ENCODE measurements around the gene MANEAL.
A peak's percentile ranks its signal among the peaks of the same experiment; 100 is the strongest.
"Not testable (repeated sequence)": the region's sequence is repeated elsewhere in the genome, so short reads cannot be mapped to it uniquely, and the experiment has no call there.

Gene MANEAL, protein sequence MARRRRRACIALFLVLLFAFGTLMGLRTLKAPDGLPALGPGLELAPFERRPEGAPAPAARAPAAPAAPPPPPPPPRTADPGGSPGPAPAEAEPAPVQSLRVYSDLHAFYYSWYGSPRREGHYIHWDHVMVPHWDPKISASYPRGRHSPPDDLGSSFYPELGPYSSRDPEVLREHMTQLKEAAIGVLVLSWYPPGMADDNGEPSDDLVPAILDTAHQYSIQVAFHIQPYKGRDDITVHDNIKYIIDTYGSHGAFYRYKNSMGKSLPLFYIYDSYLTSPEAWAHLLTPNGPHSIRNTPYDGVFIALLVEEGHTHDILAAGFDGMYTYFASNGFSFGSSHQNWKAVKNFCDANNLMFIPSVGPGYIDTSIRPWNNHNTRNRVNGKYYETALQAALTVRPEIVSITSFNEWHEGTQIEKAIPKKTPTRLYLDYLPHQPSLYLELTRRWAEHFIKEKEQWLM

DNA sequence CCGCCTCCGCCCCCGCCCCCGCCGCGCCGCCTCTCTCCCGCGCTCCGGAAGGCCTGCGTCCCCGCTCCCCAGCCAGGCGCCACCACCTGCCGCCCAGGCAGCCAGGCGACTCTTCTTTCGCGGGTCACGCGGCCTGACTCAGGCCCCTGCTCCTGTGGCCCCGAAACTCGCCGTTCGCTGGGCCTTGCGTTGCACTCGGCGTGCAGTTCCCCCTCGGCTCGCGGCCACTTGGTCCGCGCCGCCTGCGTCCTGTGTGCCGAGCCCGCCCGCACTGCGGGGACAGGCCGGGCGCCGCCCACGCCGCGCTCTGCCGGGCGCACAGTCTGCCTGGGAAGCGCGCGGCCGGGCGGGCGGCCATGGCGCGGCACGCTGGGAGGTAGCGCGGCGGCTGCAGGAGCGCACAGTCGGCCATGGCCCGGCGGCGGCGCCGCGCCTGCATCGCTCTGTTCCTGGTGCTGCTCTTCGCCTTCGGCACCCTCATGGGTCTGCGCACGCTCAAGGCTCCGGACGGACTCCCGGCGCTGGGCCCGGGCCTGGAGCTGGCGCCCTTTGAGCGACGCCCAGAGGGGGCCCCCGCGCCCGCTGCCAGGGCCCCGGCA lies at the start of gene MANEAL:
Gene MANEAL, plus strand, starts transcription at position 75 of the 599 bp plus-strand sequence. Its CDS starts 336 bp downstream, at position 411.
- DNase-seq = peak; percentile 31

DNA sequence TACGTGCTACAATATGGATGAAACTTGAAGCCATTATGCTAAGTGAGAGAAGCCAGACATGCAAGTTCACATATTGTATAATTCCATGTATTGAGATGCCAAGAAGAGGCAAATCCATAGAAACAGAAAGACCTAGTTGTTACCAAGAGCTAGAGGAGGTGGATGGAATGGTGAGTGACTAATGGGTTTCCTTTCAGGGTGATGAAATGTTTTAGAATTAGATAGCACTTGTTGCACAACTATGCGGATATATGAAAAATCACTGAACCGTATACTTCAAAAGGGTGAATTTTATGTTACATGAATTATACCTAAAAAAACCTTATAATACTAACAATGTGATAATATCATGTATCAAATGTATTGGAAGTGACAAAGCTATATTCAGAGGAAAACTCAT lies 46.8 kb upstream of the MANEAL start:
- no peak for DNase-seq

DNA sequence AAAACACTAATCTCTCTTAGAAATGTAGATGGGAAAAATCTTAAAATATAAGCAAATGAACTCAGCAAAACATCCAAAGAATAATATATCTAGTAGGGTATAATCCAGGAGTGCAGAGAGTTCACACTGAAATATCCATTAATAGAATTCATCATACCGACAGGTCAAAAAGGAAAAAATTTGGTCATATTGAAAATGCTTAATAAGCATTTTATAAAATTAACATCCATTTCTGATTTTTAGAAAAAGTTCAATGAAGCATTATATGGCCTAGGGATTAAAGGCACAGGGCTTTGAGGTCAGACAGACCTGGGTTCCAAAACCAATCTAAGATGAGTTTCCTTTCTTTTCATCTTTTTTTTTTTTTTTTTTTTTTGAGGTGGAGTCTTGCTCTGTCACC lies 45.1 kb upstream of the MANEAL start:
- DNase-seq = no peak

DNA sequence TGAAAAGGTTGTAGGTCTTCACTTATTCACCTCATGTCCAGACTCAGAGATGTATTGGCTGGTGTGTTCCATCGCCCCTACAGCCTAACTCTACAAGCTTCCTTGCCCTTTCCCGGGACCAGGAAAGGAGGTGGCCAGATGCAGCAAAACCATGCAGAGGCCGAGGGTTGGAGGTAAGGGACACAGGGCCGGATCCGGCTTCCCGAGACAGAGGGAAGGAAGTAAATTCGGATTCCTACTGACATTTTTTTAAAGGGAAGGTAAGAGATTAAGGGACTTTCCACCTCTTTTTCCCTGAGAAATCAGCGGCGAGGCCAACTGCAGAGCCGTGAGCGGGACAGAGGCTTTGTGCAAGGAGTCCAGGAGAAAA lies 41.4 kb upstream of the MANEAL start:
- DNase-seq = no peak

DNA sequence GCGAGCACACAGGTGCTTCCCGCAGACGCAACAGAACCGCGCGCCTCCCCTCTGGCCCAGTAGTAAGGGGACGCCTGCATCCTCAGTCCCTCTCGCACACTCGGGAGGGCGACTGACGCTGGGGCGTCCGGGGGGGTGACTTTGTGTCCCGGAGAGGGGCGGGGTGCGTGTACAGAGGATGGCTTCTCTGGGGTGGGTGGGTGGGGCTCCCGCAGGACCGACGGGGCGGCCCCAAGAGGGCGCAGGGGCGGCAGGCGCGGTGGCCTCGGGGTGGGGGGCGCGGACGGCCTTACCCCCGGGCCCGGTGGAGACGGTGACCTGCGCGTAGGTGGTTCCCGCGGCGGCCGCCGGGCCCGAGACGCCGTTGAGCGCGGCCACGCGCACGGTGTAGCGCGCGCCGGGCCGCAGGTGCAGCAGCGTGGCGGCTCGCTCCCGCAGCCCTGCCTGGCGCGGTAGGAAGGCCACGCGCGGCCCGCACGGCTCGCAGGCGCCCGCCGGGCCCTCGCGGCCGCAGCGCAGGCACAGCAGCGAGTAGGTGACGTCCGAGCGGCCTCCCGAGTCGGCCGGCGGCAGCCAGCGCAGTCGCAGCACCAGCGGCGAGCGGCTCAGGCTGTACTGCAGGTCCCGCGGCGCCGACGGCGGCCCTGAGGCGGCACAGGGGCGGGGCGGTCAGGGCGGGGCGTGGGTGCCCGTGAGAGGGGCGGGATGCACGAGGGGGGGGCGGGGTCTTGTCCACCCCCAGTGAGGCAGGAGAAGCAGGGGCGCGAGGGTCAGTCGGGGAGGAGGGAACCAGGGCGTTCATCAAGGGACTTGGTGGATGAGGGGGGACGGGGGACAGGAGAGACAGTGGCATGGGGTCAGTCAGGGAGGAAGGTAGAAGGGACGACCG lies 40.8 kb upstream of the MANEAL start:
- no peak for DNase-seq

DNA sequence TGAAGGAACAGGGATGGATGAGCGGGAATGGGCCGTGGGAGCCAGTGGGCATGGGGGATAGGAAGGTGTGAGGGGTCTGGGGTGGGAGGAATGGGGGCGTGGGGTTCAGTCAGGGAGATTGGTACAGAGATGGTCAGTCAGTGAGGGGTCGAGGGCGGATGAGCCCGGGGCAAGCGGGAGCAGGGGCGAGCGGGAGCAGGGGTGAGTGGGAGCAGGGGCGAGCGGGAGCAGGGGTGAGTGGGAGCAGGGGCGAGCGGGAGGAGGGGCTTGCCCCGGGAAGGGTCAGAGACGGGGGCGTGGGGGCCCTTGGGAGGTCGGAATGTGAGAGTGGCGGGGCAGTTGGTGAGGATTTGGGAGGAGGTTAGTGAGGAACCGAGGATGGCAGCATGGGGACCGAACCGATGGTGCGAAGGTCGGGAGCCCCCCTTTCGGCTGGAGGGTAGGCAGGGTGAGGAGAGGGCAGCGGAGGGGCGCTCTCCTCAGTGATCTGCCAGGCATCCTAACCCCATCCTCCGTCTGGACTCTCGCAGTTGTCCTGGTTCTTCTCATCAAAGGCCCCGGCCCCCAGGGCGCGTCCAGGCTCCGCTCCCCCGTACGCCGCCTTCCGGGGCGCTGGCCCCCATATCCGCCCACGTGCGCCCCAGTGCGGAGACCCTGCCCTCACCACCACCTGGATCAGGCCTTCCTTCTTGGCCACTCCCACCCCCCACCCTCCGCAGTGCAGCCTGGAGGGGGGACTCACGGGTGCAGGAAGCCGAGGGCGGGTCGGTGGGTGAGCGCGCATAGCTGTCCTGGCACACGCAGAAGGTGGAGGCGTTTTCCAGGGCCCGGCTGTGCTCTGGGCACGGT lies 40.0 kb upstream of the MANEAL start:
- no peak for DNase-seq

DNA sequence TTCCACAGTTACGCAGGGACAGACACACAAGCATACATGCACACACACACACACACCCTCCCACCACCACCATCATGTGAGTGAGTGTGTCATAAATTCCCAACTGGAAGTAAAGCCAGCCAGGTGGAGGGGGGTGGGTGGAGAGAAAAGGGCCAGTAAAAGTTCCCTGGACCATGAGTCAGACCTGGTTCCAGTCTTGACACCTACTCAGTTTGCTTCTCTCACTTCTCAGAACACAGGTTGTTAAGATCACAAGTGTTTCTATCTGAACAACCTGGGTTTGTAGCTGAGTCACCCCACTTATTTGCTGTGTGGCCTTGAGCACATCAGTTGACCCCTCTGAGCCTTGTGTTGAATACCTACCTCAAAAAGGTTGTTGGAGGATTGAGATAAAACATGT lies 38.4 kb upstream of the MANEAL start:
- no peak for DNase-seq

DNA sequence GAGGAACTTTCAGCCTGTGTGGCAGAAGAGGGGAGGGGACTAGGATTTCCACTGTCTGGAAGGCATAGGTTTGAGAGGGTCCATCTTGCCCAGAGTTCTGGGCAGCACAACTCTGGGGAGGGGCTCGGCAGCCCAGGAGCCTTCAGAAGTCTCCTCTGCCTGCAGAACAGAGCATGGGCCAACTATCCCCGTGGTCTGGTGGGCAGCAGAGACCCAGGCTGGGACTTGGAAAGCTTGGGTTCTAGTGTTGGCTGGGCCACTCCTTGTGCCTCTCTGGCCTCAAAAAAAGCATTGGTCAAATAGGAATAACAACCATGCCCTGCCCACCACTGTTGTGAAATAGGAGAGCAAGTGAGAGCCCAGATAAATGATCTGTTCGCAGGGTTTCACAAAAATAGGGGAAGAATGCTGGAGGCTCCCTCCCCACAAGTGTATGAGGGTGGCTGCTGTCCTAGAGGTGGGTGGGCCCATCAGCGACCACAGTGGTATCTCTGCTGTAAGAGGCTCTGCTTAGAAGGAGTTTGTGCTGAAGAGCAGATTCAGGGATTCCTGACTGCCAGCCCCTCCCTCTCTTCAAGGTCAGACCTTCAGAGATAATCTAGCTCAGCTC lies 37.6 kb upstream of the MANEAL start:
- no peak for DNase-seq

DNA sequence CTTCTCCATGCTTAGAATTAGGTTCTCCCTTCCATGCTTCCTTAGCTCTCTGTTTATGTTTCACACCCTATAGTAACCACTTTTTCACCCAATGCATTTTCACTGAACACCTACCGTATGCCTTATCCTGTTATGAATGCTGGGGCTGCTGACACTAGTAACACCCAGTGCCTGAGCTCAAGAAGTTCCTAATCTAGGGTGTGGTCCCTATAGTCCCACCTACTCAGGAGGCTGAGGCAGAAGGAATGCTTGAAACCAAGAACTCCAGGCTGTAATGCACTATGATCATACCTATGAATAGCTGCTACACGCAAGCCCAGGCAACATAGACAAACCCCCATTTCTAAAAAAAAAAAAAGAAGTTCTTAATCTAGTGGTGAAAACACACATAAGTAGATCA lies 34.2 kb upstream of the MANEAL start:
- no peak for DNase-seq

DNA sequence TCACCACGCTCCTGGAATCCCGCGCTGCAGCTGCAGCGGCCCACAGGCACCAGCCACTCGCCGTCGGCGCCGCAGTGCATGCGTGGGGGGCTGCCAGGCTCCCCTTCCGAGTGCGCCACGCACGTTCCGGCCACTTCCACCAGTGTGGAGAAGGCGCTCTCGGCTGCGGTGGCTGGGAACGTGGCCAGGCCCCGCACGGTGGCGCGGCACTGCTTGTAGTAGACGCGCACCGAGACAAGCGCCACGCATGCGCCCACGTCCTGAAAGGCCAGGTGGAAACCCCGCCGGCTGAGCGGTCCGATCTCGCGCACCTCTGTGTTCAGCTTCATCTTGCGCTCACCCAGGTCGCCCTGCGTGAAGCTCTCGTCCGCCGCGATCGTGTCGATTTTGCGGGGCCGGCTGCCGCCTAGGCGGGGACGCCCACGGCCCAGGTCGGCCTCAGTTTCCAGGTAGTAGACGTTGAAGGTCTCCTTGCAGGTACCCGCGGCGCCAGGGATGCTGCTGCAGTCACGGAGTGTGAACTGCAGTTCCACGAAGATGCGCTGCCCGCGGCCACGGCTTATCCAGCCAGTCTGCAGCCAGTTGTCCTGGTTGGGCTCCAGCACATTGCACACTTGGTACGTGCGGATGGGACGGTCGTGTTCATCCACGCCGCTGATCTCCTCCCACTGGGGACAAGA lies 32.1 kb upstream of the MANEAL start:
- no peak for DNase-seq

DNA sequence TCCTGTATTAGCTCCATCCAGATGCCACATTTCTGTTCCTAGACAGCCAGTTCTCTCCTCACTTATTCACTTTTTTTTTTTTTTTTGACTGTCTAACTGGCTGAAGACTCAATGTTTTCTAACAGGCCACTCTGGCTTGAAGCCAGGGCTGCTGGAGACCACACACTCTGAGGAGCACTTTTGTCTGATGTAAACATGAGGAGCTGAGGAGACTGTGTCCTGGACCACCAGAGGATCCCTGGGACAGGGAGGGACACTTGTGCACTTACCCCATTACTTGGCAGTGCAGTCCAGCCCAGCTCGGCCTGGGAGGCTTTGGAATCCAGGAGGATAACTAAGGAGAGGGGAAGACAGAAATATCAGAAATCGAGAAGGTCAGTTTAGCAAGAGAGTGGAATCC lies 31.1 kb upstream of the MANEAL start:
- no peak for DNase-seq

DNA sequence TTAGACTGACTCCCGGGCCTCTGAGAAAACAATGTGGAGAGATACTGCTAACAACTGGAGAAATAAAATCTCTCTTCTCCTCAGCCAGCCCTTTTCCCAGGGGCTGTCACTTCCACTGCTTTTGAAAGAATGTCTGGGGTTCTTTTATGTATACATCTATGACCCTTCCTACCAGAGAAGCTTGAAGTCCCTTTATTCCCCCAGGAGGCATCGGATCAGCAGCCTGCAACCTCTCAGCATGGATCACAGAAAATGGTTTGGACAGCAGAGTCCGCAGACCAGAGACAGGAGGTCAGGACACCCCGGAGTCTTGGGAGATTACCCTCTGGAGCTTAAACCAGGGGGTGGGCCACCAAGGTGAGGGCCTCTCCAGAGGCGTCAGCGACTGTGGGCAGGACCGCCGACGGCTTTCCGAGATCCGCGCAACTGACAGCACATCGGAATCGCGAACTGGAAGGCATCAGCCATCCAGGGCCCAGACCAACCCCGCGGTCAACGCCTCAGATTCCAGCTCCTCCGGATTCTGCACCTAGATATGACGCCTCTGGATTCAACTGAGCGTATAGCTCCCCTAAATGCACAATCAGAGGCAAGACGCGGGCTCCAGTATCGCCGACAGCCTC lies 29.7 kb upstream of the MANEAL start:
- no peak for DNase-seq

DNA sequence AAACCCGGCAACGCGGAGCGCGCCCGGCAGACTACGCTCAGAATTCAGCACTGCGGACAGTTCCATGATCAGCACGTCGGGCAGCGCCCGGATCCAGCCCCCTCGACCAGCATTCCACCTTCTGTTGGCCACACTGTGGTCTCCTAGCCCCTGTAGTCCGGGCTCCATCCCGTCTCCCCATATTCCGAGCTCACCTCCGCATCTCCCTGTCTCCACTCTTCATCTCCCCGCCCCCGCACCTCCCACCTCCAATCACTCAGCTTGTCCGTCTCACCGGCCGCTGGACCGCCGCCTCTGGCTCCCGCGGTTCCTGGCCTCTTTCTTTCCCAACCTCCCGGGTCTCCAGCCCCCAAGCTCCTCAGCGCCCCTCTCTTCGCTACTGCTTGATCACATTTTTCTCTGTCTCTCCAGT lies 29.2 kb upstream of the MANEAL start:
- DNase-seq = peak; percentile 9

DNA sequence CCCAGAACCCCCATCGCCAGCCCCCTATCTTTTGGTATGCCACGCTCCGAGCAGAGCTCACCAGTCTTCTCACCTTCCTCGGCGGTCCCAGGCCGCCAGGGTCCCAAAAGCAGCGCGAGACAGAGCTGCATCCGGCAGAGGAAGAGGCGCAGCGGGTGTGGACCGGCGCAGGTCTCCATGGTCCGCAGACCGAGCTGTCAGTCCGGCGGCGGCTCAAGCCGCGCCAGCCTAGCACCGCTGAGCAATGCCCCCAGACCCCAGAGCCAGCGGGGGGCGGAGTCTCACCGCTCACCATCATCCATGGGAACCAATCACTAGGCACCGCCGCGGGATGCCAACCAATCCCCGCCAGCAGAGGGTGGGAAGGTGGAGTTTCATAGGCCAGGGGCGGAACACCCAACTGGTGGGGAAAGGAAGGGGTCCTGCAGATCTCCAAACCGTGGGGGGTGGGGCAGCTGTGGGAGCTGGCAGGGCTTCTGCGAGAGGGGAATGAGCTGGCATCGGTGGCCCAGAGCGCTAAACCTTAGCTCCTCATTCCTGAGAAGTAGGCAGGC lies 28.7 kb upstream of the MANEAL start, which contains the start of gene EPHA10:
Gene EPHA10, minus strand, starts transcription at position 233 of the 554 bp plus-strand sequence. Its CDS starts 54 bp downstream, at position 179.
- DNase-seq = no peak

DNA sequence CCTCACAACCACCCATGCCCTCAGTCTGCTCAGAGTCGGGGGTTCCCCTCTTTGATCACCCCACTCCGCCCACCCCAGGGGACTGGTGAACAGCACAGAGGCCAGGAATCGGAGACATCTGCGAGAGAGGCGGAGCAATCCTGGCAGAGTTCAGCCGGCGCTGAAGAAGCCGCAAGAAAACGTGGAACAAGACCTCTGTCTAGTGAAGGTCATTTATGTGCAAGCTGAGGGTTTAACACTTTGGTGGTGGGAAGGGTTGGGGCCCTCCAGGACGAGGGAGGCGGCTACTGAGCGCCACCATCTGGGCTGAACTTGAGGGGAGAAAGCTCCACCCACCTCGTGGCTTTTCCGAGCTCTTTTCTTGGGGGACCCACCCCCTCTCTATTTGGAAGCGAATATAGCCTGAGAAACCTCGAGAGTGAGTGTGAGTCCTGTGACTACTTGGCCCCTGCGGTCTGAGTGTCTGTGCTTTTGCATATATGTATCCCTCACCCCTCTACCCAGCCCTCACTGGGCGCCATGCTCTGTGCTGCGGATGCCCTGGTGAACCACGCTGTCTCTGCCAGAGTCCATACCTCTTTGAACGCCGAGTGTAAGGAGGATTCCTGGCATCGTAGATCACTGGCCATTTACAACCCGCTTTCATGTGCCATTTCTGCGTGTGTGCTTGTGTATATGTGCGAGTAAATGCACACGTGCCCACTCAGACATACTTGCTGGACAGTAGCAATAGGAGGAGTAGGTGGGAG lies 27.6 kb upstream of the MANEAL start:
- DNase-seq = no peak

DNA sequence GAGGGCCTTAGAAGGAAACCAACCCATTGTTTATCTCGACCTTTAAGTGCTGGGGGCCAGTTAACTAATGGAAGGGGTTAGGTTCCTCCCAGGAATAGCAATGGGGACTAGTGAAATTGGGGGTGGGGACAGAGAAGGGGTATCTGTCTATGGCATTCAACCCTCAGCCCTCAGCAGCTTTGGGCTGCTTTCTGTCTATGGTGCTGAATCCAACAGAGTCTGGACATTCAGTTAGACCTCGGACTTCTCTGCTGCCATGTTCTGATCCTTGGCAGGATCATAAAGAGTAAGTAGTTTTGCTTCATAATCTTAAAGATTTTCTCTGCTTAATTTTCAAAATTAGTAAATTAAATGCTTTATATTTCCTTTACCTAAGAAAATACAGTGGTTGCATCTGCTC lies 26.2 kb upstream of the MANEAL start:
- no peak for DNase-seq

DNA sequence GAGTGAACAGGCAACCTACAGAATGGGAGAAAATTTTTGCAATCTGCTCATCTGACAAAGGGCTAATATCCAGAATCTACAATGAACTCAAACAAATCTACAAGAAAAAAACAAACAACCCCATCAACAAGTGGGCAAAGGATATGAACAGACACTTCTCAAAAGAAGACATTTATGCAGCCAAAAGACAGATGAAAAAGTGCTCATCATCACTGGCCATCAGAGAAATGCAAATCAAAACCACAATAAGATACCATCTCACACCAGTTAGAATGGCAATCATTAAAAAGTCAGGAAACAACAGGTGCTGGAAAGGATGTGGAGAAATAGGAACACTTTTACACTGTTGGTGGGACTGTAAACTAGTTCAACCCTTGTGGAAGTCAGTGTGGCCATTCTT lies 22.2 kb upstream of the MANEAL start:
- DNase-seq = not testable (repeated sequence)

DNA sequence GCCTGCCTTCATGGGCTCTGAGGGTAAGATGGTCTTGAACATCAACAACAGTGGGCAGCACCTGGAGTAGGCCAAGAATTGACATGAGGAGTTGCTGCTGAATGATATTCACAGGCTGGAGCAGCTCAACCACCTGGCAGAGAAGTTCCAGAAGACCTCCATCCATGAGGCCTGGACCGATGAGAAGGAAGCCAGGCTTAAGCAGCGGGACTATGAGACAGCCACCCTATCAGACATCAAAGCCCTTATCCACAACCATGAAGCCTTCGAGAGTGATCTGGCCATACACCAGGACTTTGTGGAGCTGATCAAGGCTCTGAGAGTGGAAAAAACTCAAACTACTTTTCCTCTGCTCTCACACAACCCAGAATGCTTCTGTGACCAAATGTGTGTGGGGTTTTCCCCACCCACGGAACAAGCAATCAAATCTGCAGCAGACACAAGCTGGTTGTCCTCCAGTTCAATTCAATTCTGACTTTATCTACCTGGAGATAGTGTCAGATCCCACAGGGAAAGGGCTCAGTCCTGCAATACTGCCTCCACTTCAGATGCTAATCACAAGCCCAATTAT lies 16.6 kb upstream of the MANEAL start:
- DNase-seq = no peak

DNA sequence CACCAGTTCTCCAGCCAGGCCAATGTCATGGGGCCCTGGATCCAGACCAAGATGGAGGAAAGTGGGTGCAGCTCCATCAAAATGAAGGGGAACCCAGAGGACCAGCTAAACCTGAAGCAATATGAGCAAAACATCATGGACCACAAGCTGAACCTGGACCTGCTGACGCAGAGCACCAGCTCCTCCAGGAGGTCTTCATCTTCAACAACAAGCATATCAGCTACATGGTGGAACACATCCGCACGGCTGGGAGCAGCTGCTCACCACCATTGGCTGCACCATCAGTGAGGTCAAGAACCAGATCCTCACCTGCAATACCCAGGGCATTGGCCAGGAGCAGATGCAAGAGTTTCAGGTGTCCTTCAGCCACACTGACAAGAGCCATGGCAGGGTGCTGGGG lies 15.0 kb upstream of the MANEAL start:
- DNase-seq = no peak
